ENCODE data around the gene LTBP4.

DNA sequence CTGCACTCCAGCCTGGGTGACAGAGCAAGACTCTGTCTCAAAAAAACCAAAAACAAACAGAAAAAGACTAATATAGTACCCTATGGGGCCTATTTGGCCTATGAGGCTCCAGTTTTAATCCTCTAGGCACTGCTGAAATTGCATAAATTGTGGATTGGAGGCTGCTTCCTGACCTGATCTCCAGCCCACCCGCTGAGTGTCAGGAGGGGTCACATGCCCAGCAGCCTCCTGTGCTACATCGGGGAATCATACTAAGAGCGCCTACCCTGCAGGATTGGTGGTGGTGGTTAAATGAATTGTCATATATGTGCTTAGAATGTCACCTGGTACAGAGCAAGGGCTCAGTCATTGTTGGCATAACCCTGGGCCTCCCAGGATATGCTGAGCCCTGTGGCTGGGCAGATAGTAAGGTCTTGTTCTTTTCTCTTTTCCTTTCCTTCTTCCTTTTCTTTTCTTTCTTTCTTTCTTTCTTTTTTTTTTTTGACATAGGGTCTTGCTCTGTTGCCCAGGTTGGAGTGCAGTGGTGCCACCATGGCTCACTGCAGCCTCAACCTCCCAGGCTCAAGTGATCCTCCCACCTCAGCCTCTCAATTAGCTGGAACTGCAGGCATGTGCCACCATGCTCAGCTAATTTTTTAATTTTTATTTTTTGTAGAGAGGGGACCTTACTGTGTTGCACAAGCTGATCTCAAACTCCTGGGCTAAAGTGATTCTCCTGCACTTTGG lies 31.3 kb downstream of the LTBP4 start:
- TF ChIP-seq, protein P1, sequence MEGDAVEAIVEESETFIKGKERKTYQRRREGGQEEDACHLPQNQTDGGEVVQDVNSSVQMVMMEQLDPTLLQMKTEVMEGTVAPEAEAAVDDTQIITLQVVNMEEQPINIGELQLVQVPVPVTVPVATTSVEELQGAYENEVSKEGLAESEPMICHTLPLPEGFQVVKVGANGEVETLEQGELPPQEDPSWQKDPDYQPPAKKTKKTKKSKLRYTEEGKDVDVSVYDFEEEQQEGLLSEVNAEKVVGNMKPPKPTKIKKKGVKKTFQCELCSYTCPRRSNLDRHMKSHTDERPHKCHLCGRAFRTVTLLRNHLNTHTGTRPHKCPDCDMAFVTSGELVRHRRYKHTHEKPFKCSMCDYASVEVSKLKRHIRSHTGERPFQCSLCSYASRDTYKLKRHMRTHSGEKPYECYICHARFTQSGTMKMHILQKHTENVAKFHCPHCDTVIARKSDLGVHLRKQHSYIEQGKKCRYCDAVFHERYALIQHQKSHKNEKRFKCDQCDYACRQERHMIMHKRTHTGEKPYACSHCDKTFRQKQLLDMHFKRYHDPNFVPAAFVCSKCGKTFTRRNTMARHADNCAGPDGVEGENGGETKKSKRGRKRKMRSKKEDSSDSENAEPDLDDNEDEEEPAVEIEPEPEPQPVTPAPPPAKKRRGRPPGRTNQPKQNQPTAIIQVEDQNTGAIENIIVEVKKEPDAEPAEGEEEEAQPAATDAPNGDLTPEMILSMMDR (IDR thresholded peaks at IDR 0.05): no peak
- TF ChIP-seq POLR2AphosphoS5 (IDR thresholded peaks at IDR 0.05): no peak
- no peak for TF ChIP-seq POLR2A (IDR thresholded peaks at IDR 0.05)
